WERI-Rb-1 (cell line): ENCODE data around the gene ADARB1.

ENCODE experiments used
- DNase-seq: peaks from one replicate; pipeline ENCODE4 v3.0.0-alpha.2; 2020
- H3K27ac ChIP-seq: fragments of 250-450 bp; sonication (Bioruptor Pico); 2 replicates; pipeline ENCODE4 v1.5.1; 2020; ENCODE audit warnings: mild to moderate bottlenecking, moderate library complexity
- H3K27me3 ChIP-seq: fragments of 250-450 bp; sonication (Bioruptor Pico); 2 replicates; pipeline ENCODE4 v1.5.1; 2021; ENCODE audit warnings: mild to moderate bottlenecking, low read depth, moderate library complexity; ENCODE audit not compliant: insufficient read depth, severe bottlenecking
- H3K36me3 ChIP-seq: fragments of 250-450 bp; sonication (Bioruptor Pico); 2 replicates; pipeline ENCODE4 v1.5.1; 2020; ENCODE audit warnings: mild to moderate bottlenecking, moderate library complexity
- H3K4me3 ChIP-seq: 2 replicates; pipeline ENCODE4 v1.5.1; 2011; ENCODE audit warnings: low read depth, mild to moderate bottlenecking, control low read depth, low read length
- H3K9me3 ChIP-seq: fragments of 250-450 bp; sonication (Bioruptor Pico); 2 replicates; pipeline ENCODE4 v1.5.1; 2021; ENCODE audit warnings: mild to moderate bottlenecking, moderate library complexity; ENCODE audit not compliant: severe bottlenecking
- CTCF ChIP-seq: IDR thresholded peaks from 2 replicates; pipeline ENCODE4 v1.5.1; 2011; ENCODE audit warnings: low read depth, mild to moderate bottlenecking, control low read depth, inconsistent platforms, low read length

ADARB1 gene

GRCh38 chr21:45048026-45048698 lies 26.2 kb upstream of the ADARB1 start:
- DNase-seq: no peak
- no peak for TF ChIP-seq CTCF
- no peaks in the 10 kb centered on the region for H3K36me3 ChIP-seq
- no peak overlapping the region for H3K27ac ChIP-seq
- no peaks in the 10 kb centered on the region for H3K27me3 ChIP-seq
- no peak overlapping the region for H3K4me3 ChIP-seq
- peaks cover 19% of the 10 kb centered on the region for H3K9me3 ChIP-seq

GRCh38 chr21:45048968-45049367 lies 25.4 kb upstream of the ADARB1 start:
- DNase-seq: no peak
- H3K27me3 ChIP-seq: no peaks in the 10 kb centered on the region
- H3K36me3 ChIP-seq: no peaks in the 10 kb centered on the region
- no peak overlapping the region for H3K27ac ChIP-seq
- peaks cover 19% of the 10 kb centered on the region for H3K9me3 ChIP-seq
- TF ChIP-seq CTCF: no peak
- H3K4me3 ChIP-seq: no peak overlapping the region

DNA sequence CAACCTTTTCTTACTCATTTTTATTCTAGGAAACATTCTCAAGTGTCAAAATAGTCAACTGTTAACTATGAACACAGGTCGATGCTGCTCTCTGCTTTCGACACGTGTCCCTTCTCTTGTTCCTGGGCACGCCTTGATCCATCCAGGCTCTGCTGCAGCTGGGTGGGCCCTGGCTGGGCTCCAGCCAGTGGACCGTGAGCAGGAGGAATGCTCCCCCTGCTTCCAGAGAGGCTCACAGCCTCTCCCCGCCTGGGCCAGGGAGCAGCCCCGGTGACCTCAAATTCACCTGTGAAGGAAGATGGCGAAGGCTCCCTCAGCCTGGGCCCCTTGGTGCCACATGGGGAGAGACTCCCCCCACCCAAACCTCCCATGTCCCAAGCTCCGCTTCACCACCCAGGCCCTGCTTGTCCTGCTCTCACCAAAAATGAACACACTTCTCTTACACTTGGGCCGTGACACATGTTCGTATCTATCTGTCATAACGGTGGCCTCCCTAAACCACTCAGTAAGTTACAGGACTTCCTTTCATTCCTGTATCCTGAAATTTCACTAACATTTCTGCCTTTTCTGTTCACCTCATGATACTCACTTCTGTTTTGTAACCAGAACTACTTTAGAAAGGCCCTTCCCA lies 24.6 kb upstream of the ADARB1 start:
- peaks cover 19% of the 10 kb centered on the region for H3K9me3 ChIP-seq
- H3K4me3 ChIP-seq: no peak overlapping the region
- H3K36me3 ChIP-seq: no peaks in the 10 kb centered on the region
- H3K27me3 ChIP-seq: no peaks in the 10 kb centered on the region
- no peak overlapping the region for H3K27ac ChIP-seq
- DNase-seq: no peak
- no peak for TF ChIP-seq CTCF

DNA sequence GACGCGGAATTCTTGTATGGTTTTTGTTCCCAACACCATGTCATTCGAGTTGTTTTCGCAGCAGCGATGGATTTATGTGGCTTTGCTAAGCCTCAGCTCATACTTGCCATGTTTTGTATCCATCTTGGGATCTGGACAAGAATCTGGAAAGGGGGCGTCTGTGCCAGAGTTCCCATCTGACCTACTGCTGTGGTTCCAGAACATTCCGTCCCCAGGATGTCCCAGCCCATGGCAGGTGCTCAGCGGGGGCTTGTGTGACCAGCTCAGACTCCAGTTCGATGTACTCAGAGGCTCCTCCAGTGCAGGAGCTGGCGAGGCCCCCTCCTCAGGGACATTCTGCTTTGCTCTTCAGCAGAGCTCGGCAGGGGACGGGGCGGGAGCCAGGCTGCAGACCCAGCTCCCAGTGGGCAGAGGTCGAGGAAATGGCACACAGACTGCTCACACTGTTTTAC lies 24.0 kb upstream of the ADARB1 start:
- Histone ChIP-seq H3K9me3 (peaks cover 19% of the 10 kb centered on the region), H3K27ac (no peak overlapping the region), H3K27me3 (no peaks in the 10 kb centered on the region), H3K4me3 (no peak overlapping the region), H3K36me3 (no peaks in the 10 kb centered on the region)
- DNase-seq: no peak
- TF ChIP-seq CTCF: no peak

DNA sequence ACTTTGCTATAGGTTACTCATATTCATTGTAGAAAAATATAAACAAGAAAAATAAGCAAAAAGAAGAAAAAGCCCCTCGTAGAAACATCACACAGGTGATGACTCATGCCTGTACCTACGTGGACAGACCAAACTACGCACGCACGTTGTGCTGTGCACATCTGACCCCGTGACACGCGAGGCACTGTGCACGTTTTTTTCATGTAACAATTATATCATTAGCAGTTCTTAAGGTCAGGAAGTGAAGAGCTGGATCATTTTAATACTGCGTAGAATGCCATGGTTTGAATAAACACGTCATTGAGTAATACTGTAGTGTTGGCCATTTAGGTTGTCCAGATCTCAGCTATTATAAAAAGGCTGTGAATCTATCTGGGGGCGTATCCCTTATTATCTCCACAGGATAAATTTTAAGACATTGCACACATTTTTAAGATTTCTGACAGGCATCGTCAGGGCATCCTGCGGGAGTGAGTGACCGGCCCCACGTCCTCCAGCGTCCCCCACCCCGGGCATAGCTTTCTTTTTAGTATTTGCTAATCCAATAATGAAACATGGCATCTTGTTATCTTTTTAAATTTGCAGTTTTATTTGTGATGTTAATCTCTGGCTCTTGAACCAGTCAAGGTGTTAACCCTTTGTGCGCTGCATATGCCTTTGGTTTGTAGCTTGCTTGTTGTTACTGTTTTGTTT lies 23.4 kb upstream of the ADARB1 start:
- H3K27ac ChIP-seq: no peak overlapping the region
- TF ChIP-seq CTCF: no peak

More for the DNA sequence above, 23.4 kb upstream of the ADARB1 start:
- no peak overlapping the region for H3K4me3 ChIP-seq
- H3K36me3 ChIP-seq: no peaks in the 10 kb centered on the region
- H3K27me3 ChIP-seq: no peaks in the 10 kb centered on the region
- H3K9me3 ChIP-seq: peaks cover 16% of the 10 kb centered on the region
- no peak for DNase-seq
